ENCODE measurements around the gene JAZF1.

- TF ChIP-seq EZH2 (IDR thresholded peaks at IDR 0.05; ENCODE audit: insufficient read depth, poor library complexity, severe bottlenecking) = no peak
- TF ChIP-seq EZH2phosphoT487 (IDR thresholded peaks at IDR 0.05; ENCODE audit: insufficient read depth, low read depth) = no peak
Measured at GRCh38 chr7:28160551-28160991, 20.0 kb downstream of the JAZF1 start.

All from GM23248 (cell line).